ENCODE measurements around the gene FANCD2OS. TPM values are rescaled to one million over a fixed set of nuclear protein-coding genes. Genes with fewer than 3 reads are reported as not detected.
"Not testable (repeated sequence)": the region's sequence is repeated elsewhere in the genome, so short reads cannot be mapped to it uniquely, and the experiment has no call there.

The FANCD2OS gene
- total and polyA plus RNA-seq, 5 donors, result not detected

DNA sequence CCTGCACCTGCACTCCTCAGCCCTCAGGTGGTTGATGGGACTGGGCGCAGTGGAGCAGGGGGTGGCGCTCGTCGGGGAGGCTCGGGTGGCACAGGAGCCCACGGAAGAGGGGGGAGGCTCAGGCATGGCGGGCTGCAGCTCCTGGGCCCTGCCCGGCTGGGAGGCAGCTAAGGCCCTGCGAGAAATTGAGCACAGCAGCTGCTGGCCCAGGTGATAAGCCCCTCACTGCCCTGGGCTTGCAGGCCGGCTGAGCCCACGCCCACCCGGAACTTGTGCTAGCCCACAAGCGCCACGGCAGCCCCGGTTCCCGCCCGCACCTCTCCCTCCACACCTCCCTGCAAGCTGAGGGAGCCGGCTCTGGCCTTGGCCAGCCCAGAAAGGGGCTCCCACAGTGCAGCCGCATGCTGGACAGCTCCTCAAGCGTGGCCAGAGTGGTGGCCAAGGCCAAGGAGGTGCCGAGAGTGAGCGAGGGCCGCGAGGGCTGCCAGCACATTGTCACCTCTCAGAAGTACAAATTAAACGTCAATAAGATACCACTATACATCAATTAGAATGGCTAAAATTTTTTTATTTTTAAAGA, 28.5 kb upstream of the FANCD2OS start:
- no peaks in the 10 kb centered on the region for H3K27me3 ChIP-seq (ENCODE audit: control insufficient read depth, insufficient read depth)
- no peak overlapping the region for H3K4me3 ChIP-seq (ENCODE audit: low read length)
- WGBS, result 93% methylated on average over 25 of the region's 25 CpGs
- peak in 1 of 3 donors; percentile 34 for DNase-seq
- intact Hi-C loops (cut with DNase I), result no loop called here
- no peaks in the 10 kb centered on the region for H3K9me3 ChIP-seq (ENCODE audit: control insufficient read depth, low read length)
- H3K4me1 ChIP-seq (ENCODE audit: control insufficient read depth, insufficient read depth, low read length), result no peaks in the 10 kb centered on the region
- no peak for ATAC-seq
- no peak overlapping the region for H3K27ac ChIP-seq (ENCODE audit: low read length)

DNA sequence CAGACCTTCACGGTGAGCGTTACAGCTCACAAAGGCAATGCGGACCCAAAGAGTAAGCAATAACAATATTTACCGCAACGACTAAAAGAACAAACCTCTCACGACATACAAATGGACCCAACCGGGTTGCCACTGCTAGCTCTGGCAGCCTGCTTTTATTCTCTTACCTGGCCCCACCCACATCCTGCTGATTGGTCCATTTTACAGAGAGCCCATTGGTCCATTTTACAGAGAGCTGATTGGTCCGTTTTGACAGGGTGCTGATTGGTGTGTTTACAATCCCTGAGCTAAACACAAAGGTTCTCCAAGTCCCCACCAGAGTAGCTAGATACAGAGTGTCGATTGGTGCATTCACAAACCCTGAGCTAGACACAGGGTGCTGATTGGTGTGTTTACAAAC, 27.8 kb upstream of the FANCD2OS start:
- 93% methylated on average over 9 of the region's 9 CpGs for WGBS
- intact Hi-C loops (cut with DNase I); ATAC-seq: not testable (repeated sequence)

DNA sequence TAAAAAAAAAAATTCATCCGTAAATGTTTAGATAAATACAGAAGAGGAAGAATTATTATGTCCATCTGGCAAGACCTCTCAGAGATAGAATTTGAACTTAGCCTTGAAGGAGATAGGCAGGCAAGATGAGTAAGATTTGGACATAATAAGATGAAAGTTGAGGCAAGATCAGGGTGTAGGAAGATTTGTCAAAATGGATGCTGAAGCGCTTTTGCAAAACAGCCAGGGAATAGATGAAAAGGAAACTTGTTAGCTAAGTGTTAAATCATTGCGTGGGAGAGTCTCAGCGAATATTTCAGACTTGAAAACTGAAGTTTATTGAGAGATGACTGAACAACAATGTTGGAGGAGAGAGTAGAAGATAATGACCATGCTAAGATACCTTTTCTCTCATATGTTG, 14.7 kb upstream of the FANCD2OS start:
- Histone ChIP-seq H3K27ac (ENCODE audit: low read length) (no peak overlapping the region), H3K4me1 (ENCODE audit: control insufficient read depth, insufficient read depth, low read length) (no peaks in the 10 kb centered on the region), H3K4me3 (ENCODE audit: low read length) (no peak overlapping the region), H3K9me3 (ENCODE audit: control insufficient read depth, low read length) (no peaks in the 10 kb centered on the region), H3K27me3 (ENCODE audit: control insufficient read depth, insufficient read depth) (no peaks in the 10 kb centered on the region)
- 86% methylated on average over 4 of the region's 4 CpGs for WGBS
- no peak for DNase-seq
- intact Hi-C loops (cut with DNase I), result no loop called here
- no peak for ATAC-seq

More for the DNA sequence above, 27.8 kb upstream of the FANCD2OS start:
- not testable (repeated sequence) for H3K27ac ChIP-seq (ENCODE audit: low read length); H3K9me3 ChIP-seq (ENCODE audit: control insufficient read depth, low read length); DNase-seq; H3K4me1 ChIP-seq (ENCODE audit: control insufficient read depth, insufficient read depth, low read length); H3K4me3 ChIP-seq (ENCODE audit: low read length); H3K27me3 ChIP-seq (ENCODE audit: control insufficient read depth, insufficient read depth)

DNA sequence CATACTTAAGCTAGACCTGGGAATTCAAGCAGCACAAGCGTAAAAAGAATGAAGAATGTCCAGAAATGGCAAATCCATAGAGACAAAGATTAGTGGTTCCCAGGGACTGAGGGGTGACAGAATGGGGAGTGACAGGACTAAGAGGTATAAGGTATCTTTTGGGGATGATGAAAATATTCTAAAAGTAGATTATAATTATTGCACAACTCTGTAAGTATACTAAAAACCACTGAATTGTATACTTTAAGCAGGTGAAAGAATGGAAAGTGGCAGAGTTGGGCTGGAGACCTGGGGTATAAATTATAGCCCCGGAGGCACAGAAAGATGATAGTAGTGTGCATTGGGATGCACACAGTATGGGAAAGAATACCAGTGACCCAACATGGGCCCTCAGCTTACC, 13.0 kb upstream of the FANCD2OS start:
- WGBS, result 92% methylated on average over 2 of the region's 2 CpGs
- intact Hi-C loops (cut with DNase I), result no loop called here
- Histone ChIP-seq H3K4me1 (ENCODE audit: control insufficient read depth, insufficient read depth, low read length) (peaks cover 3% of the 10 kb centered on the region), H3K4me3 (ENCODE audit: low read length) (no peak overlapping the region), H3K27me3 (ENCODE audit: control insufficient read depth, insufficient read depth) (no peaks in the 10 kb centered on the region), H3K9me3 (ENCODE audit: control insufficient read depth, low read length) (no peaks in the 10 kb centered on the region), H3K27ac (ENCODE audit: low read length) (no peak overlapping the region)
- DNase-seq (no peak), ATAC-seq (no peak)

DNA sequence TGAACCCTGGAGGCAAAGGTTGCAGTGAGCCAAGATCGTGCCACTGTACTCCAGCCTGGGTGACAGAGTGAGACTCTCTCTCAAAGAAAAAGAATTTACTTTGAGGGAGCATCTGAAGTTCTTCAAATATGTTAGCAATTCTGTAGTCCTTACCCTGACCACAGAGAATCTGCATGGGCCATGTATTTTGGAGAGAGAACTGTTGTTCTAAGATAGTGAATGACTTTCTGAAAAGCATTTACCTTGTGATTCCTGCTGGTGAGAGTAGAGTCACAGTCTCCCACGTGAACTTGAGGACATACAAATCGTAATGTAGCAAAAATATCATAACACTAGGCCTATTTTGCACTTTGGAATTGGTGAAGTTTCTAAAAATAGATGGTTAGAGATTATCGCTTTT, 11.3 kb upstream of the FANCD2OS start:
- no peak overlapping the region for H3K27ac ChIP-seq (ENCODE audit: low read length)
- intact Hi-C loops (cut with DNase I), result no loop called here

DNA sequence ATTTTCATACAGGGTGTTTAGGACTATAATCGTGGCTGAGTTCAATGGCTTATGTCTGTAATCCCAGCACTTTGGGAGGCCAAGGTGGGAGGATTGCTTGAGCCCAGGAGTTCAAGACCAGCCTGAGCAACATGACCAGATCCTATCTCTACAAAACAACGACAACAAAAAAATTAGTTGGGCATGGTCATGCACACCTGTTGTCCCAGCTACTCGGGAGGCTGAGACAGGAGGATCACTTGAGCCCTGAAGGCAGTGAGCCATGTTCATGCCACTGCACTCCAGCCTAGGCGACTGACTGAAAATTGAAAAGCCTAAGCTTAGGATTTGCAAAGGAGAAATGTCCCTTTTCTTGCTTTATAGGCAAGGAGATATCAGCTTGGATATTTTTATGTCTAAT, 8.9 kb upstream of the FANCD2OS start:
- ATAC-seq, result no peak
- H3K9me3 ChIP-seq (ENCODE audit: control insufficient read depth, low read length), result no peaks in the 10 kb centered on the region
- H3K4me3 ChIP-seq (ENCODE audit: low read length), result no peak overlapping the region
- H3K4me1 ChIP-seq (ENCODE audit: control insufficient read depth, insufficient read depth, low read length), result peaks cover 4% of the 10 kb centered on the region
- DNase-seq, result no peak
- no peaks in the 10 kb centered on the region for H3K27me3 ChIP-seq (ENCODE audit: control insufficient read depth, insufficient read depth)
- intact Hi-C loops (cut with DNase I), result no loop called here
- H3K27ac ChIP-seq (ENCODE audit: low read length), result no peak overlapping the region
- WGBS, result 89% methylated on average over 4 of the region's 4 CpGs

More for the DNA sequence above, 11.3 kb upstream of the FANCD2OS start:
- H3K4me3 ChIP-seq (ENCODE audit: low read length), result no peak overlapping the region
- no peaks in the 10 kb centered on the region for H3K27me3 ChIP-seq (ENCODE audit: control insufficient read depth, insufficient read depth)
- 61% methylated on average over 4 of the region's 4 CpGs for WGBS
- H3K9me3 ChIP-seq (ENCODE audit: control insufficient read depth, low read length), result no peaks in the 10 kb centered on the region
- DNase-seq, result no peak
- ATAC-seq, result no peak
- peaks cover 4% of the 10 kb centered on the region for H3K4me1 ChIP-seq (ENCODE audit: control insufficient read depth, insufficient read depth, low read length)

DNA sequence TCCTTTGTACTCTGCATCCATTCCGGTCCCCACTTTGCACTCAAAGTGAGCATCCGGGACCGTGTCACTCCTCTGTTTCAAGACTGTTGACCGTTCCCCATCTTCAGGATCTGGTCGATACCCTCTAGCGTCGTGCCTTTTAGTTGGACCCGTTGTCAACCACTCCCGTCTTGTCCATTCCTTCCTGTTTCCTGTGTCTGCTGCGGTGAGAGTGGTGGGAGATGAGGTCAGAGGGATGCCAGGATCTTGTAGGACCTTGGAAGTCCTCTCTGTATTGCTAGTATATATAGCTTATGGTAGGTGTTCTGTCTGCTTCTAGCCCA, 8.0 kb upstream of the FANCD2OS start:
- Histone ChIP-seq H3K4me3 (ENCODE audit: low read length) (peak overlapping the region; percentile 79), H3K27me3 (ENCODE audit: control insufficient read depth, insufficient read depth) (no peaks in the 10 kb centered on the region), H3K4me1 (ENCODE audit: control insufficient read depth, insufficient read depth, low read length) (peaks cover 4% of the 10 kb centered on the region), H3K27ac (ENCODE audit: low read length) (peak overlapping the region; percentile 36), H3K9me3 (ENCODE audit: control insufficient read depth, low read length) (no peaks in the 10 kb centered on the region)
- whole genome bisulfite sequencing, result under 1% methylated on average over 10 of the region's 10 CpGs
- ATAC-seq (peak; percentile 5 to 26), DNase-seq (no peak)
- intact Hi-C loops (cut with DNase I), result no loop called here

DNA sequence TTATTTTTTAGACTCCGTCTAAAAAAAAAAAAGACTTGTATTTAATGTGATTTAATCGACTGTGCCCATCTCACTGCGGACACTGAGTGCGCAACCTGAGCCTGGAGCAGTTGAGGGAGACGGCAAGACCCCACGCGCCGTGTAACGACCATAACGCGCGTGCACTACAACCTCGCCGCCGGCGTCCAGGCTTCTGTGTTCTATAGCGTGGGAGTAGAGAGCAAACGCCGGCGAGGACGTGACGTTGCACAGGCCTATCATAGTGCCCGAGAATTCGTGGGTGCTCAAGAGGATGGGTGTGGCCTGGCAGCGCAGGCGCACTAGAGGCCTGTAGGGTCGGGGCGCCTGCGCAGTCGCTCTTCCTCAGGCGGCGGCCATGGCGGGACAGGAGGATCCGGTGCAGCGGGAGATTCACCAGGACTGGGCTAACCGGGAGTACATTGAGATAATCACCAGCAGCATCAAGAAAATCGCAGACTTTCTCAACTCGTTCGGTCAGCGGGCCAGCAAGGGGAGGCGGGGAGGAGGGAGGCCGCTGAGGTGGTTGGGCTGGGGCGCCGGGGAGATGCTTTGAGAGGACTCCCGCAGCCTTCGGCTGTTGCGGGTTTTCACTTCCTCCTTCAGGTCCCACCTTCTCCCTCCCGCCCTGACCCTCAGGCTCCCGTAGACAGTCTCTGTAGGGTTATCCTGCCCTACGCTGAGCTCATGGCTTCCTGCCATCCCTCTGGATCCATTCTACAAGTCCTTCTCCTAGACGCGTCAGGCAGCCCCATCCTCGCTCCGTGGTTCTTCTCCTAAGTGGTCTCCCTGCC, 7.5 kb upstream of the FANCD2OS start, which contains the start of gene BRK1:
BRK1 (plus strand) TSS at position 350 of the 812 bp plus-strand sequence; CDS start at position 377, 27 bp downstream.
- H3K4me1 ChIP-seq (ENCODE audit: control insufficient read depth, insufficient read depth, low read length), result peaks cover 4% of the 10 kb centered on the region
- DNase-seq, result peak; percentile 95 to 99 (median 97)
- H3K4me3 ChIP-seq (ENCODE audit: low read length), result peak within 1 kb of the TSS; percentile 79
- WGBS, result under 1% methylated on average over 54 of the region's 54 CpGs
- H3K27ac ChIP-seq (ENCODE audit: low read length), result peak within 1 kb of the TSS; percentile 90
- no peaks in the 10 kb centered on the region for H3K27me3 ChIP-seq (ENCODE audit: control insufficient read depth, insufficient read depth)
- intact Hi-C loops (cut with DNase I), result no loop called here
- peak; percentile 100 for ATAC-seq
- H3K9me3 ChIP-seq (ENCODE audit: control insufficient read depth, low read length), result no peaks in the 10 kb centered on the region

DNA sequence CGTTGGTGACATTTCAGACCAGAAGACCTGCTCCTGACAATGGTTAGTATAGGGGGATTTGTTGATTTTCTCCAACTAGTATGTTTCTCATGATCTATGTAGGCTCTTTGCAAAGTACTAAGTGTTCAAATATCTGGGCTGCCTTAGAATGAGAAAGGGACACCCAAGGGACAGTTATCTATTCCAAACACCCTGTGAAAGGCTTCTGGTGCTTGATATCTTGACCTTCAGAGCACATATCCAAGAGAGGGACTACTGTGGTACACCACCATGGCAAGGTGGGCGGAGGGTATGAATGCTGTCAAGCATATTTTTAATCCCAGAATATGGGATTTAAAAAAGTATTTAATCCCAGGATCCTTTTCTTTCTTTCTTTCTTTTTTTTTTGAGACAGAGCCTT, 1.1 kb downstream of the FANCD2OS start:
- H3K27ac ChIP-seq (ENCODE audit: low read length), result no peak overlapping the region
- 79% methylated on average over 2 of the region's 2 CpGs for WGBS
- ATAC-seq (no peak), DNase-seq (no peak)
- intact Hi-C loops (cut with DNase I), result no loop called here
- no peaks in the 10 kb centered on the region for H3K4me1 ChIP-seq (ENCODE audit: control insufficient read depth, insufficient read depth, low read length)
- no peaks in the 10 kb centered on the region for H3K27me3 ChIP-seq (ENCODE audit: control insufficient read depth, insufficient read depth)
- H3K9me3 ChIP-seq (ENCODE audit: control insufficient read depth, low read length), result no peaks in the 10 kb centered on the region
- H3K4me3 ChIP-seq (ENCODE audit: low read length), result no peak overlapping the region

DNA sequence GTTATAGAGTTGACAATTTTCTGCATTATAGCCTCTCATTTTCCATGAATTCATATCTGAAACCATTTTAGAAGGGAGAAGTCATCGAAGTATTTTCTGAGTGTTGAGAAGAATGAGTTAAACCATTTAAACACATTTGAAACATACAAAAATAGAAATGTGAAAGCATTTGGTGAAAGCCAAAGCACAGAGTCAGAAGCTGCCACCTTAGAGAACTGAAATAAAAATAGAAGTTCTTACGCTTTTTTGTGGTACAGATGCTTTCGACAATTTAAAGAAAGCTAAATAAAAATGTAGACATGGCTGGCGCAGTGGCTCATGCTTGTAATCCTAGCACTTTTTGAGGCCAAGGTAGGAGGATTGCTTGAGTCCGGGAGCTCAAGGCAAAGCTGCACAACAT, 9.0 kb downstream of the FANCD2OS start:
- intact Hi-C loops (cut with DNase I), result no loop called here
- ATAC-seq (no peak), DNase-seq (no peak)
- Histone ChIP-seq H3K9me3 (ENCODE audit: control insufficient read depth, low read length) (no peaks in the 10 kb centered on the region), H3K27me3 (ENCODE audit: control insufficient read depth, insufficient read depth) (no peaks in the 10 kb centered on the region), H3K4me1 (ENCODE audit: control insufficient read depth, insufficient read depth, low read length) (no peaks in the 10 kb centered on the region), H3K4me3 (ENCODE audit: low read length) (no peak overlapping the region), H3K27ac (ENCODE audit: low read length) (no peak overlapping the region)
- 98% methylated on average over 5 of the region's 5 CpGs for WGBS

DNA sequence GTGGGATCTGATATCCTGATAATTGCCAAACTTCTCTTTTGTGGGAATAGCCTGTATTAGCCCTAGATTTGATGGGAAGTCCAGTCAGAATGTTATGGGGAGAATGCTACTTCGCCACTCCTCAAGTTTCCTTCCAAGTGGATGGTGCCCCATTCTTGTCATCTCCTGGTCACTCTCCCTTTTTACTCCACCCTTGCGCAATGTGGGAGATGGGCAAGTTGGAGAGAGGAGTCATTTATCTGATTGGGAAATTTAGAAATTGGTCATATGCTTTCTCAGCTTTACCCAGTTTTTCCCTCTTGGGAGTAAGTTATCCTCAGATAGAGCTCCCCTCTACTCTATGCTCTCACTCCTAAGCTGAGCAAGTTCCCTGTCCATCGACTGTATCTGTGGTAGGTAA, 14.4 kb downstream of the FANCD2OS start:
- DNase-seq (no peak), ATAC-seq (no peak)
- H3K4me3 ChIP-seq (ENCODE audit: low read length), result no peak overlapping the region
- H3K27ac ChIP-seq (ENCODE audit: low read length), result no peak overlapping the region
- H3K27me3 ChIP-seq (ENCODE audit: control insufficient read depth, insufficient read depth), result no peaks in the 10 kb centered on the region
- over 99% methylated on average over 3 of the region's 3 CpGs for WGBS
- no peaks in the 10 kb centered on the region for H3K4me1 ChIP-seq (ENCODE audit: control insufficient read depth, insufficient read depth, low read length)
- no peaks in the 10 kb centered on the region for H3K9me3 ChIP-seq (ENCODE audit: control insufficient read depth, low read length)
- intact Hi-C loops (cut with DNase I), result no loop called here
